PC-9 (cell line): ENCODE results near the gene MYO5B.

Source experiments
- EZH2 ChIP-seq: fragments of 200-600 bp; sonication (generic); IDR thresholded peaks from 2 replicates; pipeline ENCODE4 v1.8.0; 2017; ENCODE audit warnings: antibody characterized with exemption, low read depth
- TF ChIP-seq, protein P1 (sequence below): fragments of 200-600 bp; sonication (generic); conservative IDR thresholded peaks from 2 replicates; pipeline ENCODE4 v1.6.1; 2017; ENCODE audit warnings: mixed run types, antibody characterized with exemption, mild to moderate bottlenecking, moderate library complexity

DNA sequence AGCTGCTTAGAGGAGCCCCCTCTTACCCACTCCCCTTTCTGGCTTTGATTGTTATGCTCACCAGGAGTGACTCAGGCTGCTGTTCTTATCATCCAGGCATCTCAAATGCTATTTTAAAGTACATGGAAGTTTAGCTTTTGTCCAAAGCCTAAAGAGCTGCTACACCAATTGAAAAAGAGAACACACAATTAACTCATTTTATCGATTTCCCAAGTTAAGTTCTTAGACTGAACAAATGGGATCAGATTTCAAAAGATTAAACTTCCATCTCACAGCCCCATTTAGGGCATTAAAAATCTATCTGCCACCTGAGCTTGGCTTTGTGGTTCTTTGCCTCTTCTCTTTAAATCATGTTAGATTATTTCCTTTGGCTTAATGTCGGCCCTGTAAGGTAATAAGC is 81.2 kb downstream of the MYO5B start:
- TF ChIP-seq, protein P1, sequence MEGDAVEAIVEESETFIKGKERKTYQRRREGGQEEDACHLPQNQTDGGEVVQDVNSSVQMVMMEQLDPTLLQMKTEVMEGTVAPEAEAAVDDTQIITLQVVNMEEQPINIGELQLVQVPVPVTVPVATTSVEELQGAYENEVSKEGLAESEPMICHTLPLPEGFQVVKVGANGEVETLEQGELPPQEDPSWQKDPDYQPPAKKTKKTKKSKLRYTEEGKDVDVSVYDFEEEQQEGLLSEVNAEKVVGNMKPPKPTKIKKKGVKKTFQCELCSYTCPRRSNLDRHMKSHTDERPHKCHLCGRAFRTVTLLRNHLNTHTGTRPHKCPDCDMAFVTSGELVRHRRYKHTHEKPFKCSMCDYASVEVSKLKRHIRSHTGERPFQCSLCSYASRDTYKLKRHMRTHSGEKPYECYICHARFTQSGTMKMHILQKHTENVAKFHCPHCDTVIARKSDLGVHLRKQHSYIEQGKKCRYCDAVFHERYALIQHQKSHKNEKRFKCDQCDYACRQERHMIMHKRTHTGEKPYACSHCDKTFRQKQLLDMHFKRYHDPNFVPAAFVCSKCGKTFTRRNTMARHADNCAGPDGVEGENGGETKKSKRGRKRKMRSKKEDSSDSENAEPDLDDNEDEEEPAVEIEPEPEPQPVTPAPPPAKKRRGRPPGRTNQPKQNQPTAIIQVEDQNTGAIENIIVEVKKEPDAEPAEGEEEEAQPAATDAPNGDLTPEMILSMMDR, result no peak
- no peak for TF ChIP-seq EZH2
